RWPE2 (cell line): ENCODE results near the gene C1QTNF6.

Source experiments
- ATAC-seq: fragments of 200-7000 bp; cut with Tn5 transposase; 3 replicates; pipeline ENCODE4 v1.9.1; 2021; ENCODE audit warnings: low read depth
- DNase-seq: peaks from one replicate; pipeline ENCODE4 v3.0.0-alpha.2; 2020; ENCODE audit warnings: low spot score
- H3K27ac ChIP-seq: fragments of 450-650 bp; 2 replicates; pipeline ENCODE4 v1.5.1; 2017; ENCODE audit warnings: mild to moderate bottlenecking; ENCODE audit not compliant: poor library complexity, severe bottlenecking
- H3K27me3 ChIP-seq: fragments of 250-450 bp; sonication (Bioruptor Pico); 2 replicates; pipeline ENCODE4 v1.5.1; 2021; ENCODE audit warnings: mild to moderate bottlenecking, moderate library complexity; ENCODE audit not compliant: insufficient read depth, poor library complexity, severe bottlenecking
- H3K36me3 ChIP-seq: fragments of 250-450 bp; sonication (Bioruptor Pico); 2 replicates; pipeline ENCODE4 v1.5.1; 2020; ENCODE audit warnings: low read depth, mild to moderate bottlenecking, moderate library complexity
- H3K4me1 ChIP-seq: fragments of 250-450 bp; sonication (Bioruptor Pico); 2 replicates; pipeline ENCODE4 v1.5.1; 2021; ENCODE audit warnings: mild to moderate bottlenecking, moderate library complexity; ENCODE audit not compliant: insufficient read depth, poor library complexity, severe bottlenecking
- H3K4me3 ChIP-seq: fragments of 250-450 bp; sonication (Bioruptor Pico); 2 replicates; pipeline ENCODE4 v1.5.1; 2021; ENCODE audit warnings: mild to moderate bottlenecking, moderate library complexity; ENCODE audit not compliant: severe bottlenecking
- H3K9me3 ChIP-seq: fragments of 250-450 bp; sonication (Bioruptor Pico); 2 replicates; pipeline ENCODE4 v1.5.1; 2021; ENCODE audit warnings: mild to moderate bottlenecking, moderate library complexity; ENCODE audit not compliant: severe bottlenecking
- TF ChIP-seq, protein P1 (sequence below): fragments of 450-650 bp; IDR thresholded peaks from one replicate; pipeline ENCODE4 v1.5.1; 2017; ENCODE audit warnings: mild to moderate bottlenecking, moderate library complexity; ENCODE audit not compliant: poor library complexity, severe bottlenecking

The C1QTNF6 gene

DNA sequence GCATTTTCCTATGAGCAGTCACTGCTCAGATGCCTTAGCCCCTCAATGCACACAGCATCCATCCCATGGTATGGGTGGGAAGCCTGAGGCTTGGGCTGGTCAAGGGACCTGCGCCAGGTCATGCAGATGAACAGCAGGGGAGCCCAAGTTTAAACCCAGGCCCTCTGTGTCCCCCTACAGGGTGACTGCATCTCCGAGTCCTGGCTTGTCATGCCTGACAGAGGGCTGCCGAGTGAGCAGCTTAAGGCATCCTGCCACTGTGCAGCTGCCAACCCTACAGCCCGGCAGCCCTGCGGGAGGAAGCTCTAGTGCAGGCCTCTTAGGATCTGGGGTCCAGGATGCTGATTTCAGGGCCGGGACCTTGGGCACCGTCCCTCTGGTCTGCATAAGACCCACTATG lies 48.3 kb downstream of the C1QTNF6 start:
- Histone ChIP-seq H3K4me3 (no peak overlapping the region), H3K27me3 (no peaks in the 10 kb centered on the region), H3K36me3 (no peaks in the 10 kb centered on the region), H3K4me1 (no peaks in the 10 kb centered on the region), H3K9me3 (no peaks in the 10 kb centered on the region), H3K27ac (no peak overlapping the region)
- DNase-seq, result no peak
- ATAC-seq, result no peak
- TF ChIP-seq, protein P1, sequence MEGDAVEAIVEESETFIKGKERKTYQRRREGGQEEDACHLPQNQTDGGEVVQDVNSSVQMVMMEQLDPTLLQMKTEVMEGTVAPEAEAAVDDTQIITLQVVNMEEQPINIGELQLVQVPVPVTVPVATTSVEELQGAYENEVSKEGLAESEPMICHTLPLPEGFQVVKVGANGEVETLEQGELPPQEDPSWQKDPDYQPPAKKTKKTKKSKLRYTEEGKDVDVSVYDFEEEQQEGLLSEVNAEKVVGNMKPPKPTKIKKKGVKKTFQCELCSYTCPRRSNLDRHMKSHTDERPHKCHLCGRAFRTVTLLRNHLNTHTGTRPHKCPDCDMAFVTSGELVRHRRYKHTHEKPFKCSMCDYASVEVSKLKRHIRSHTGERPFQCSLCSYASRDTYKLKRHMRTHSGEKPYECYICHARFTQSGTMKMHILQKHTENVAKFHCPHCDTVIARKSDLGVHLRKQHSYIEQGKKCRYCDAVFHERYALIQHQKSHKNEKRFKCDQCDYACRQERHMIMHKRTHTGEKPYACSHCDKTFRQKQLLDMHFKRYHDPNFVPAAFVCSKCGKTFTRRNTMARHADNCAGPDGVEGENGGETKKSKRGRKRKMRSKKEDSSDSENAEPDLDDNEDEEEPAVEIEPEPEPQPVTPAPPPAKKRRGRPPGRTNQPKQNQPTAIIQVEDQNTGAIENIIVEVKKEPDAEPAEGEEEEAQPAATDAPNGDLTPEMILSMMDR, result no peak

DNA sequence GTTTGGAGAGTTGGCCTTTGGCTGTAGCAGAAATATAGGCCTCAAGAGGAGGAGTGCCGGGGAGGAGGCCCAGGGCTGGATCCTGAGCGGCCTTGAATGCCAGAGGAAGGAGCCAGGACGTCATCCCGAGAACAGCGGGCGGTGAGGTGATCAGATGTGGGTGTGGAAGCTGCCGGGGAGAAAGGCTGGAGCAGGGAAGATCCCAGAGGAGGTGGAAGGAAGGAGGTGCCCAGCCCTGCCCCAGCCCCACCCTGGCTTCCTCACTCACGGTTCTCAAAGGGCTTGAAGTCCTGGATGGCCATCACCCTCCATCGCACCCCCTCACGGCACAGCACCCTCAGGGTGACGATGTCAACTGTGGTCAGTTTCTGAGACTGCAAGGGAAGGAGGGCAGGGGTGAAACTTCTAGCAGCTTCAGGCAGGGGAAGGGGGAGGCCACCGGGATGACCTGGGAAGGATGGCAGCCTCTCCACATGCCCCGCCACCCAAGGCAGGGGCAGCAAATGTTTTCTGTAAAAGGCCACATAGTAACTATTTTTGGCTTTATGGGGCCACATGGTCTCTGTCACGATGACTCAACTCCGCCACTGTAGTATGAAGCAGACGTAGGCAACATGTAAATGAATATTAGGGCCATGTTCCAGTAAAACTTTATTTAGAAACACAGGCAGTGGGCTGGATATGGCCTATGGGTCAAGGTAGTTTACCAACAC lies 49.0 kb downstream of the C1QTNF6 start:
- H3K4me3 ChIP-seq, result no peak overlapping the region
- H3K27ac ChIP-seq, result no peak overlapping the region
- no peak for DNase-seq

DNA sequence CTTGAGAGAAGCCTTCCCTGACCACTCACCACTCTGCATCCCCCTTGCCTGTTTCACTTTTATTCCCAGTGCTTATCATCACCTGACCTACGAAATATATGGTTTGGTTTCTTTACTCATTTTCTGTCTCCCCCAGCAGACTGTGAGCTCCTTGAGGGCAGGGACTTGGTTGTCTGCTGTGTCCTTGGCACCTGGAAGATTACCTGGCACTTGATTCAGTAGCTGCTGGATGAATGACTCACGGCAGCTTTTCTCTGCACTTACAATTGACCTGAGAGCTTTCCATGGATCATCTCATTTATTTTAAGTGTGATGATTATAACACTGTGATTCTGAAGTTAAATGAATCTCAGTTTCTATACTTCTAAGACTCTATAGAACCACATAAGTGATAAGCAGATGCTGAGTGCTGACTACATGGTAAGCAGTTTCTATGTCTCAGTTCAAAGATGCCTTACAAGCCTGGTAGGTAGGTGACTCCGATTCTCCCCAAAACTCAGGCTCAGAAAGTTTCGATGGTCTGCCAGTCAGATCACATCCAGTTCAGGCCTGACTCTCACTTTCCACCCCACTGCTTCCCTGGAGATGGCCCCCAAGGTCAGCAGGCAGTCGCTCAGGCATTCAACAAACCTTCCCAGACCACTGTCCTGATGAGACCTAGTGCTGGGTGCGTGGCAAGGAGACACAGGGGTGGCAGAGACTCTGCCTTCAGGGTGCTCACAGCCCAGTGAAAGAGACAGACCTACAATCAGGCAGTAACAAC lies 50.0 kb downstream of the C1QTNF6 start:
- no peak overlapping the region for H3K4me3 ChIP-seq
- TF ChIP-seq, protein P1, result no peak
- no peaks in the 10 kb centered on the region for H3K4me1 ChIP-seq
- H3K9me3 ChIP-seq, result no peaks in the 10 kb centered on the region
- H3K27me3 ChIP-seq, result no peaks in the 10 kb centered on the region
- H3K36me3 ChIP-seq, result no peaks in the 10 kb centered on the region
- ATAC-seq, result no peak
- no peak for DNase-seq
- no peak overlapping the region for H3K27ac ChIP-seq

More for the DNA sequence above, 49.0 kb downstream of the C1QTNF6 start:
- H3K9me3 ChIP-seq, result no peaks in the 10 kb centered on the region
- TF ChIP-seq, protein P1, result no peak
- no peaks in the 10 kb centered on the region for H3K4me1 ChIP-seq
- no peaks in the 10 kb centered on the region for H3K36me3 ChIP-seq
- ATAC-seq, result no peak
- H3K27me3 ChIP-seq, result no peaks in the 10 kb centered on the region

- TF ChIP-seq, protein P1, result no peak
Observed at GRCh38 chr22:37137131-37137530, 50.9 kb downstream of the C1QTNF6 start.

GRCh38 chr22:37135023-37135422 lies 53.0 kb downstream of the C1QTNF6 start:
- no peak overlapping the region for H3K27ac ChIP-seq
- no peaks in the 10 kb centered on the region for H3K9me3 ChIP-seq
- ATAC-seq (no peak), DNase-seq (no peak)
- H3K4me1 ChIP-seq, result no peaks in the 10 kb centered on the region
- H3K36me3 ChIP-seq, result no peaks in the 10 kb centered on the region
- no peak overlapping the region for H3K4me3 ChIP-seq
- H3K27me3 ChIP-seq, result no peaks in the 10 kb centered on the region
- TF ChIP-seq, protein P1, result no peak

More at GRCh38 chr22:37137131-37137530, 50.9 kb downstream of the C1QTNF6 start:
- Histone ChIP-seq H3K27me3 (no peaks in the 10 kb centered on the region), H3K36me3 (no peaks in the 10 kb centered on the region), H3K9me3 (no peaks in the 10 kb centered on the region), H3K4me1 (no peaks in the 10 kb centered on the region), H3K27ac (no peak overlapping the region), H3K4me3 (no peak overlapping the region)
- ATAC-seq, result no peak
- DNase-seq, result no peak
